ENCODE results near the gene ANKRD62.
A peak's percentile ranks its signal among the peaks of the same experiment; 100 is the strongest.

ANKRD62 gene

DNA sequence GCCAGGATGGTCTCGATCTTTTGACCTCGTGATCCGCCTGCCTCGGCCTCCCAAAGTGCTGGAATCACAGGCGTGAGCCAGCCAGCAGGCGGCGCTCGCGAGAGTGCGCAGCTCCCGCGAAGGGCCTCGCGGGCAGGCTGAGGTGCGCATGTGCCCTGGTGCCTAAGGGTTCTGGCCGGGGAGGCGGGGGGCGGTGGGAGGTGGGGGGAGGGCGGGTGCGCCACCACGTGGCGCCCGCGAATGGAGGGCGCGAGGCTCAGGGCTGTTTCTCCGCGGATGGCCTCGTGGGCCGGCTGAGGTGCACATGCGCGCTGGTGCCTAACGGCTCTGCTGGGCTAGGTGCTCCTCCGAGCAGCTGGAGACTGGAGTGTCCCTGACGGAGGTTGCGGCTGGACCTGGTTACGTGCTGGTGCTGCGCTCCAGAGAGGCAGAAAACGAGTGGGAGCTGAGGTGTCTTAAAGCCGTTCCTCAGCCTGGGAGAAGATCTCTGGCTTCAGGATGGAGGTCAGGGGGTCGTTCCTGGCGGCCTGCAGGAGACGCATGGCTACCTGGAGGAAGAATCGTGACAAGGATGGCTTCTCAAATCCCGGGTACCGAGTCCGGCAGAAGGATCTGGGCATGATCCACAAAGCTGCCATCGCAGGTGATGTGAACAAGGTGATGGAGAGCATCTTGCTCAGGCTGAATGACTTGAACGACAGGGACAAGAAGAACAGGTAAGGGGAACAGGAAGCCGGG, at the start of gene ANKRD62:
Gene ANKRD62 (plus strand): TSS at position 324 of the 738 bp plus-strand sequence. CDS start 175 bp downstream, at position 499.
- no peak for DNase-seq
- intact Hi-C loops (cut with DNase I): no loop called here

- DNase-seq: peak in 1 of 42 donors; percentile 24
- intact Hi-C loops (cut with DNase I): no loop called here
Measured at GRCh38 chr18:12044591-12044990, 49.1 kb upstream of the ANKRD62 start.

- DNase-seq: peak in 2 of 42 donors; percentile 3 to 20
- intact Hi-C loops (cut with DNase I): no loop called here
Measured at GRCh38 chr18:12046046-12046750, 47.4 kb upstream of the ANKRD62 start.

DNA sequence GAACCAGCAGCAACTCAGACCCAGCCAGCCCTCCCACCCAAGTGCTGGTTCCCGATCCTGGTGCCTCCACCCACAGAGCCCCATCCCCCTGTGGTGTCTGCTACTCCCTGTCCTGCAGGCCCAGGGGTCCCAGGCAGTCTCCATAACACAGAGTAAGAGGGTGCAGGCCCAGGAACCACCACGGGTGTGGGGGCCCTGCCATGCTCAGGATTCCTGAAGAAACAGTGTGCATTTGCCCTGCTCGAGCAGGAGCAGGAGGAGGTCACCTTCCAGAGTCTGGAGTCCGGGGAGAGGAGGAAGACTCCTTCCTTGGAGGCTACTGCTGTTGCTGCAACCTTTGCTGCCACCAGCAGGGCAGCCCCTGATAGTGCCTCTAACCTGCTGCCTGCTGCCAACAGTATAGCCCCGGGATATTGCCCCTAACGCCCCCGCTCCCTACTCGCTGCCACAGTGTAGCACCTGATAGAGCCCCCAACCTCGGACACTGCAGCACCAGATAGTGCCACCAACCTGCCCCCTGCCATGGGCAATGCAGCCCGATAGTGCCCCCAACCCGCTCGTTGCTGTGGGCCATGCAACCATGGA, 46.8 kb upstream of the ANKRD62 start:
- DNase-seq: peak in 2 of 42 donors; percentile 2 to 35
- intact Hi-C loops (cut with DNase I): no loop called here

- DNase-seq: peak in 4 of 42 donors; percentile 15 to 39 (median 37)
- intact Hi-C loops (cut with DNase I): no loop called here
Measured at GRCh38 chr18:12048010-12048826, 45.4 kb upstream of the ANKRD62 start.

DNA sequence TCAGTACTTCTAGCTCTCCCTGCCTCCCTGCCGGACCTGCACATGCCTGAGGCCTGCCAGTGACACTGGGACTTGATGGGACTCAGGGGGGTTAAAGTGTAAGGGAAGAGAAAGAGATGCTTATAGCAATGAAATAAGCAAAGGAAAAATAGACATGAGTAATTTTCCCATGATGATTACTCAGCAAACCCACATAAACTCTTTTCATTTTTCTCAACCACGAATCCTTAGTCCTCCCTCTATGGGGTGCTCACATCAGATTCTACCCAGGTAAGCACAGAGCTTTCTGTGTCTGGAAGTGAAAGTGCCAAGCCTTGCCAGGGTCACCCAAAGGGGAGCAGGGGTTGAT, 44.8 kb upstream of the ANKRD62 start:
- peak in 1 of 42 donors; percentile 22 for DNase-seq
- intact Hi-C loops (cut with DNase I): no loop called here

DNA sequence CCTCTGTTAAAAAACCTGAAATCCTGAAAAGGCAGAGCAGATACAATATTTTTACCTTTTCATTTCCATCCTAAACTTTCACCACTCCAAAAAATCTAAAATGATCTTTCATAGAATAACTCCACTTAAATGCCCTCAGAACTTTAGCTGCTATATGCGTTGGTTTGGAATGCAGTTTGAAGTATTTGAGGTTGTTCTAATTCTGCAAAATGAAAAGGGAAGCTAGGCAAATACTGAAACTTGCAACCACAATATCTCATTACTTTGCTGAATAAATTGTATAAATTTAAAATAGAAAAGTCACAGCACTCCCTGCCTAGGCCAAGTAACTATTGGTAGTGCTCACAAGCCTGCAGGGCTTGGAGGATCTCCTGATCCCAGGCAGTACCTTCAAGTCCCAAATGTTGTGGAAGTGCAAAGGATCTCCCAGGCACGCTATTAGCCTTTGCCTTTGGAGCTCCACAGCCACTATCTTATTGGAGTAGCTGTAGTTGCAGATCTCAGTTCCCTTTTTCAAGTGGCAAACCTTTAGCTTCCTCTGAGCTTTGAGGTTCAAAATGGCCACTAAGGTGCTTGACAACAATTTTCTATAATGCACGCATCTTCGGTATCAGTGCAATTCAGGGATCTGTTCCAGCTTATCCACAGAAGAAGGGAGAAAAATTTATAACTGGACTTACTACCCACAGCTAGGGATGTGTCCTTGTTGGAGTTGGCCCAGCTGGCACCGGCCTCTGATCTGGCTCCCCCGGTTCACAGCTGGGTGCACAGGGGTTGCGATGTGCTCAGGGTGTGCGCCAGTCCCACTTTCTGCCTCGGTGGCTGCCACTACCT, 43.4 kb upstream of the ANKRD62 start:
- intact Hi-C loops (cut with DNase I): no loop called here
- peak in 1 of 42 donors; percentile 39 for DNase-seq

GRCh38 chr18:12052866-12053265, 40.8 kb upstream of the ANKRD62 start:
- intact Hi-C loops (cut with DNase I): no loop called here
- no peak for DNase-seq

DNA sequence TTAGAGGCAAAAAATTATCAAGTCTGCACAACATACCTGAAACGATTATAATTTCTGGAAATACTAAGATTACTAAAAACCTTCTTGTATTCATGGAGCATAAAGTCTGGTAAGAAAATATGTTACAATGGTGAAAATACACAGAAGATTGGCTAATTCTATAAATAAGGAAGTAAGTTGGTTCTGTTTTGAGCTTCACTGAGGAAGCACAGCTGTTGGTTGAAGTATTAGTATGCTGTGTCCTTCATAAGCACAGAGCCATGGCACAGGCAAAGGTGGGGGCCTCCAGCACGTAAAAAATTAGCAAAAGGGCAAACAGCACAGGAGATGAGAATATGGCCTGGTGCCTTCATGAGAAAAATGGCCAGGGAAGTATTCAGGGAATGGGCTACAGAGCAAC, 40.4 kb upstream of the ANKRD62 start:
- DNase-seq: peak in 1 of 42 donors; percentile 34
- intact Hi-C loops (cut with DNase I): no loop called here

DNA sequence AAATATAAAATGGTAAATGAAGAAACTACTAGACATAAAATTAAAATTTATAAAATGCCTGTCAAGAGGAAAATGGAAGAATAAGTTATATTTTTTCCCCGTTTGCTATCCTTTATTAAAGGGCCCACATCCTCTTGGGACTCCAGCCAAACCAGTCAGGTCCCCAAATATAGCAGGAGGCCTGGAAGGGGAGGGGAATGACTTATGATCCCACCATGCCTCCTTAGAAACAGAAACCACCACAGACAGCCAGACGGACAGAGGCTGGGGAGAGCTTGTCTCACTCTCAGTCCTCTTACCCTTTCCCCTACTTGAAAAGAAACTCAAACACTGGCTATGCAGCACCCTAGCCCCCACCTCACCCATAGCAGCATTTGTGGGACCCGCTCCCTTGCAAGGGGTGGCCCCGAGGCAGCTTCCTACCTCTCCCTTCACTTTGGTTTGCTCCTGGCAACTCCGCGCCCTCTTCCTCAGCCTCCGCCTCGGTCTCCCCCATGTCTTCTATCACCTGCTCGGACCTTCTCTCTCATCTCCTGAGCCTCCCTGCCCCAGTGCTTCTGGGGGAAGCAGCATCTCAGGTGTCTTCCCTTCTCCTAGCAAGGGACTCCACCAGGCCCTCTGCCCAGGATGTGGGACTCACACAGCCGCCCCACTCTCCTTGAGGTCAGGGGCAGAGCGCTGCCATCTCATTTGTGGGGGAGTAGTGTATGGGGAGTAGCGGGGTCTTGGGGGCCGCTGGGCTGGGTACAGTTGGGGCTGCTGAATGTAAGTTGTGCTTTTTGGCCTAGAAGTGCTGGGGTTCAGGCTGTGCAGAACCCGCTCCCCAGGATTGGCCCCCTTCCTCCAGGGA, 37.4 kb upstream of the ANKRD62 start:
- DNase-seq: peak in 1 of 42 donors; percentile 38
- intact Hi-C loops (cut with DNase I): no loop called here

DNA sequence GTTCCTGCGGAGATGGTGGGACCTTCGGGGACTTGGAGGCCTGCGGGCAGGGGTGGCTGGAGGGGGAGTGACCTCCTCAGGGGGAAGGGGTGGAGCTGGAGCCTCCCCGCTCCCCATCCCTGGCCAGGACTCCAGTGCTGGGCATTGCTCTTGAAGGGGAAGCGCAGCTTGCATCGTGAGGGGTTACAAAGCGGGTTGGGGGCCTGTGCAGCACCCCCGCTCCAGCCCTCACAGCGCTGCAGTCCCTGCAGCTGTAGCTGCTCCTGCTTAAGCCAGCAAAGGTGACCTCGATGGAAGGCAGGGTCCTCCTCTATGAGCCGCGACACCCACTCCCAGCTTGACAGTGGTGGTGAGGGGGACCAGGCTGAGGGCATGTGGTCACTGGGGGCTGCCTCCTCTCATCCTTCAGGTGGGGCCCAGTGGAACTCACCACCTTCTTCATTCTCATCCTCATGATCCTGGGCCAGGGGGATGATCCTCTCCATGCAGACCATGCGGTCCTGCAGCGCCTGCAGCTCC, 36.7 kb upstream of the ANKRD62 start:
- no peak for DNase-seq

DNA sequence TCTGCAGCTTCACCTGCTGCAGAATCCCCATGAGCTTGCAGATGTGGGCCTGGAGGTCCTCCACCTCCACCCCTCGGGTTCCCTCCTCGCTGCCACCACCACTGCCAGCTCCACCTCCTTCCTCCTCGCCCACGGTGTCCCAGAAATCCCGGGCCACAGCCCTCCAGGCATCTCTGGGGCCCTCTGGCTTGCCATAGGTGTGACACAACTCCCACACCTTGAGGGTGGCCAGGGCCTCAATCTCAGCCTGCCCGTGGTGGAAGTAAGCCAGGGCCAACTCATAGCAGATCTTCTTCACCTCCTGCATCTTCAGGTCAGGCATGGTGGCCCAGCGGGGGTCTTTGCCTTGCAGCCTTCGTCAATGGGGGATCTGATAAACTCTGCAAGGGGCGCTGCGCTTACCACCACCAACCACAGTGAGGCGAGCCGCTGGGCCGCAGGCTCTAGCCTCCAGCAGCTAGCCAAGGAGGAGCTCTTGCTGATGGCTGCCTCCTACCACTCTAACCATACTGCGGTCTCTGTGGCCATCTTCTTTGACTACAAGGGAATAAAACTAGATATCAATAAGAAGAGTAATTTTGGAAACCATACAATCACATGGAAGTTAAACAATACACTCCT, 36.1 kb upstream of the ANKRD62 start:
- intact Hi-C loops (cut with DNase I): no loop called here

More for the DNA sequence above, 36.7 kb upstream of the ANKRD62 start:
- intact Hi-C loops (cut with DNase I): no loop called here

GRCh38 chr18:12059334-12060181, 34.1 kb upstream of the ANKRD62 start:
- intact Hi-C loops (cut with DNase I): no loop called here
- DNase-seq: no peak

More for the DNA sequence above, 36.1 kb upstream of the ANKRD62 start:
- DNase-seq: peak in 1 of 42 donors; percentile 34

DNA sequence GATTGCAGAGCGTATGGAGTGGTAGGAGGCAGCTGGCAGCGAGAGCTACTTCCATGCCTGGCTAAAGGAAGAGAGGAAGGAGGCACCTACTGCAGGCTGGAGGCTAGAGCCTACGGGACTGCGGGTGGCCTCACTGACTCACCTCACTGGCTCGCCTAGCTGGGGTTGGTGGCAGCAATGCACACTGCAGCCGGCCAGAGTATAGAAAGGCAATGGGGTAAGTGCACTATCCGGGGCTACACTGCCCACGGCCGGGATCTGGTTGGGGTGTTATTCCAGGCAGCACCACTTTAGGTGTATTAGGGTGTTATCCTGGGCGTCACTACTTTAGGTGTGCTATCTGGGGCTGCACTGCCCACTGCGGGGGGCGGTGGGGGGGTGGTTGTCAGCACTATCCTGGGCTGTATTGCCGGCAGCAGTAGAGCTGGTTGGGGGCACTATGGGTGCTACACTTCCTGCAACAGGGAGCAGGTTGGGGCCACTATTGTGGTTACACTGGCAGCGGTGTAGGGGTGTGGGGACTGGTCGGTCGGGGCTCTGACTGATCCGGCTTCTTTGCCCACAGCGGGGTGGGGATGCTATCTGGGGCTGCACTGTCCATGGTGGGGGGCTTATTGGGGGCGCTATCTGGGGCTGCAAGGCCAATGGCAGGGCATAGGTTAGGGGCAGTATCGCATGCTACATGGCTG, 33.3 kb upstream of the ANKRD62 start:
- no peak for DNase-seq
- intact Hi-C loops (cut with DNase I): no loop called here

DNA sequence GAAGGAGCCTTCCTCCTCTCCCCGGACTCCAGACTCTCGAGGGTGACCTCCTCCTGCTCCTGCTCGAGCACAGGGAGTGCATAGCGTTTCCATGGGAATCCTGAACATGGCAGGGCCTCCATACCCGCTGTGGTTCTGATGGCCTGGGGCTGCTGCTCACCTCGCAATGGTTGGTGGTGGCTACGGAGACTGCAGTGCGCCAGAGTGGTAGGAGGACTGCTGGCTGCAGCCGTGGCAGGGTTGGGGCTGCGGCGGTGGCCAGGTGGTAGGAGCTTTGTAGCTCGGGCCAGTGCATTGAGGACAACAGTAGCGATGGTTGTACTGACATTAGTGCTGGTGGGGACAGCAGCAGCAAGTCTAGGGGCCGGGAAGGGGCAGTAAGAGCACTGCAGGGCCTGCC, 32.0 kb upstream of the ANKRD62 start:
- no peak for DNase-seq
- intact Hi-C loops (cut with DNase I): no loop called here

Data from head of caudate nucleus (tissue), 42 donors.